IPS DF 19.7 (cell line): ENCODE results near the gene PTPN23.

ENCODE experiments used
- DNase-seq: peaks from one replicate; pipeline ENCODE4 v3.0.0-alpha.2; 2013; ENCODE audit warnings: low read depth, low spot score

Gene PTPN23

DNA sequence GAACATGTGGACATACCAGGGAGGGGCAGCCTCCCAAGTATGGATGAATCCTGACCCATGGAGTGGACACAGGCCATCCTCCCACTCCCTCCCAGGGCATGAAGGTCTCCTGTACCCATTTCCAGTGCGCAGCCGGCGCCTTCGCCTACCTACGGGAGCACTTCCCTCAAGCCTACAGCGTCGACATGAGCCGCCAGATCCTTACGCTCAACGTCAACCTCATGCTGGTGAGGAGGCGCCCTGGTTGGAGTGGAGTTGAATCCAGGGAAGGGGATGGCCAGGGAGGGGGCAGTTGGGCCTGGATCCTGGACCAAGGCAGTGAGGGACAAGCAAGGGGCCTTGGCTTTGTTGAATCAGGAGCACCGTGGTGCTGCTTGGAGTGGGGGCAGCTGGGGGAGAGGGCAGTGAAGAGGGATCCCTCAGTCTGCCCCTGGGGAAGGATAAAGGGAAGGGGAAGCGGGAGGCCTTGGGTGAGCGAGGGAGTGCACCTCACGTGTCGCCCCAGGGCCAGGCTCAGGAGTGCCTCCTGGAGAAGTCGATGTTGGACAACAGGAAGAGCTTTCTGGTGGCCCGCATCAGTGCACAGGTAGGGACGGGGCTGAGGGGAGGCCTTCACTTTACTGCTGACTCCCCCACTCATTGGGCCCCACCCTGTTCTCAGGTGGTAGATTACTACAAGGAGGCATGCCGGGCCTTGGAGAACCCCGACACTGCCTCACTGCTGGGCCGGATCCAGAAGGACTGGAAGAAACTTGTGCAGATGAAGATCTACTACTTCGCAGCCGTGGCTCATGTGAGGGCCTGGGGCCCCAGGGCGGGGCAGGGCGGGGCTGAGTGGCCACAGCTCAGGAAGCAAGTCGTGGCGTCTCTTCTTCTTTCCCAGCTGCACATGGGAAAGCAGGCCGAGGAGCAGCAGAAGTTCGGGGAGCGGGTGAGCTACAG, 25.3 kb downstream of the PTPN23 start:
- no peak for DNase-seq

DNA sequence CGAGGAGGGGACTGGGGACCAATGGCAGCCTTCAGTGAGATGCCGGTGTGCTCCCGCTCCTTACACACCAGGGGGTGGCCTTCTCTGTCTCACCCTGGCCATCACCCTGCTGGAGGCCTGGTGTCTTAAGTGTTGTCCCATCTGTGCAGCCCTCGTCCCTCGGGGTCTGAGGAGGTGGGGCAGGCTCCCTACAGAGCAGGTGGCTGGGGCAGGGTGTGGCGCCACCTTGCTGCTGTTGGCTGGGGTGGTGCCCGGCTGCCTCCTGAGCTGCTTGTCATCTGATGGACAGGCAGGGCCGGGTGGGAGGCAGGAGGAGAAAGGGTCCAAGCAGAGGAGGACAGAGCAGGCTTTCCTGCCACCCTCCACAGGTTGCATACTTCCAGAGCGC, 25.9 kb downstream of the PTPN23 start:
- DNase-seq, result no peak

DNA sequence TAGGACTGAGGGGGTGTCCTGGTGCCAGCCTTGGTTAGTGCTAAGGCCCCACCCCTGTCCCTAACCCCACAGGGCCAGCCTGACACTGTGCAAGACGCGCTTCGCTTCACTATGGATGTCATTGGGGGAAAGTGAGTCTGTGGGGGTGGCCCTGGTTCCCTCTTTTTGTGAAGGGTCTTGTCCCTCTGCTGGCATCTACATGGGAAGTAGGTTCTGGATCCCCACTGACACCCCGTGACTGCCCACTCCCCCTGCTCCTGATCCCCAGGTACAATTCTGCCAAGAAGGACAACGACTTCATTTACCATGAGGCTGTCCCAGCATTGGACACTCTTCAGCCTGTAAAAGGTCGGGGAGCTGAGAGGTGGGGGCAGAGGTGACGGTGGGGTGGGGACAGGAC, 26.4 kb downstream of the PTPN23 start:
- DNase-seq, result no peak

DNA sequence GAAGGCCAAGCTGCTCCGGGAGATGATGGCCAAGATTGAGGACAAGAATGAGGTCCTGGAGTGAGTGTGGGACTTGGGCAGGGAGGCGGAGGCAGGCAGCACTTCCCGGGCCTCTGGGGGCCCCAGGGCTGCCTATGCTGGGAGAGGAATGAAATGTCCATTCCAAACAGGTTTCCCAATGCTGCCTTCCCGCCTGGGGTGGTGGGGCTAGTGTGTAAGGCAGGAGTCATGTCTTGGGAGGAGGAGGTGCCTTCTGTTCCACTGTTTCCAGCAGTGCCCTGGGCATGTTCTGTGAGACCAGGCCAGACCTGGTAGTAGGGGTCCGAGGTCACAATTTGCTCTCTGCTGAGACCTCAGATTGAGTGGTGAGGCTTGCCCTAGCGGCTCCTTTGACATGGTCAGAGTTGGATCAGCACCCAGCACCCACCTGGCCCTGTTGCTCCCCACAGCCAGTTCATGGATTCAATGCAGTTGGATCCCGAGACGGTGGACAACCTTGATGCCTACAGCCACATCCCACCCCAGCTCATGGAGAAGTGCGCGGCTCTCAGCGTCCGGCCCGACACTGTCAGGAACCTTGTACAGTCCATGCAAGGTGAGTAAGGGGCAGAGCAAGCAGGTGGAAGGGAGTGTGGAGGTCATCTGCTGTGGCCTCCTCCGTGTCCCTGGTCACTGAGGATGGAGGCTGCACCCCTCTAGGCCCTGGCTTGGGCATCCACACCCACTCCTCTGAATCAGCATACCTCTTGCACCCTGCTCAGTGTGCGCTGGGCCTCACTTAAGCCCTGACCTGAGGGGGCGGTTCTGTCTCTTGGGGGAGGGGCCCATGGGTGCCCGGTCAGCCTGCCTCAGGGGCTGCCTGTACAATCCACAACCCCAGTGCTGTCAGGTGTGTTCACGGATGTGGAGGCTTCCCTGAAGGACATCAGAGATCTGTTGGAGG, 27.3 kb downstream of the PTPN23 start:
- no peak for DNase-seq

DNA sequence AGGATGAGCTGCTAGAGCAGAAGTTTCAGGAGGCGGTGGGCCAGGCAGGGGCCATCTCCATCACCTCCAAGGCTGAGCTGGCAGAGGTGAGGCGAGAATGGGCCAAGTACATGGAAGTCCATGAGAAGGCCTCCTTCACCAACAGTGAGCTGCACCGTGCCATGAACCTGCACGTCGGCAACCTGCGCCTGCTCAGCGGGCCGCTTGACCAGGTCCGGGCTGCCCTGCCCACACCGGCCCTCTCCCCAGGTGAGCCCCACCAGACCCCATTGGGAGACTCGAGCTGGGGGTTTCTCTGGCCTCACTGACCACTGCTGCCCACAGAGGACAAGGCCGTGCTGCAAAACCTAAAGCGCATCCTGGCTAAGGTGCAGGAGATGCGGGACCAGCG, 28.0 kb downstream of the PTPN23 start:
- DNase-seq, result no peak

DNA sequence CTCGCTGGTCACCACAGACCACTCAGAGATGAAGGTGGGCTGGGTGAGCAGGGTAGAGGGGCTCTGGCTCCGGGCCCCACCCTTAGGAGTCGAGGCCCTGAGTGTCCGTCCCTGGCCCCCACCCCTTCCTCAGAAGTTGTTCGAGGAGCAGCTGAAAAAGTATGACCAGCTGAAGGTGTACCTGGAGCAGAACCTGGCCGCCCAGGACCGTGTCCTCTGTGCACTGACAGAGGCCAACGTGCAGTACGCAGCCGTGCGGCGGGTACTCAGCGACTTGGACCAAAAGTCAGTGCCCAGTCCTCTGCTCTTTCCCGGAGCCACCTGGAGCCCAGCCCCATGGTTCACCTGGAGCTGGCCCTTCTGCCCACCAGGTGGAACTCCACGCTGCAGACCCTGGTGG, 28.5 kb downstream of the PTPN23 start:
- no peak for DNase-seq

DNA sequence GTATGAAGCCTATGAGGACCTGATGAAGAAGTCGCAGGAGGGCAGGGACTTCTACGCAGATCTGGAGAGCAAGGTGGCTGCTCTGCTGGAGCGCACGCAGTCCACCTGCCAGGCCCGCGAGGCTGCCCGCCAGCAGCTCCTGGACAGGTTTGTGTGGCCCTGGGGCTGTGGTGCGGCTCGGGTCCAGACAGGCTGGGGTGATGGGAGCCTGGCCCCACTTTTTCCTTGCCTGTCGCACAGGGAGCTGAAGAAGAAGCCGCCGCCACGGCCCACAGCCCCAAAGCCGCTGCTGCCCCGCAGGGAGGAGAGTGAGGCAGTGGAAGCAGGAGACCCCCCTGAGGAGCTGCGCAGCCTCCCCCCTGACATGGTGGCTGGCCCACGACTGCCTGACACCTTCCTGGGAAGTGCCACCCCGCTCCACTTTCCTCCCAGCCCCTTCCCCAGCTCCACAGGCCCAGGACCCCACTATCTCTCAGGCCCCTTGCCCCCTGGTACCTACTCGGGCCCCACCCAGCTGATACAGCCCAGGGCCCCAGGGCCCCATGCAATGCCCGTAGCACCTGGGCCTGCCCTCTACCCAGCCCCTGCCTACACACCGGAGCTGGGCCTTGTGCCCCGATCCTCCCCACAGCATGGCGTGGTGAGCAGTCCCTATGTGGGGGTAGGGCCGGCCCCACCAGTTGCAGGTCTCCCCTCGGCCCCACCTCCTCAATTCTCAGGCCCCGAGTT, 29.0 kb downstream of the PTPN23 start:
- no peak for DNase-seq

DNA sequence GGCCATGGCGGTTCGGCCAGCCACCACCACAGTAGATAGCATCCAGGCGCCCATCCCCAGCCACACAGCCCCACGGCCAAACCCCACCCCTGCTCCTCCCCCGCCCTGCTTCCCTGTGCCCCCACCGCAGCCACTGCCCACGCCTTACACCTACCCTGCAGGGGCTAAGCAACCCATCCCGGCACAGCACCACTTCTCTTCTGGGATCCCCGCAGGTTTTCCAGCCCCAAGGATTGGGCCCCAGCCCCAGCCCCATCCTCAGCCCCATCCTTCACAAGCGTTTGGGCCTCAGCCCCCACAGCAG, 29.5 kb downstream of the PTPN23 start:
- DNase-seq, result no peak

DNA sequence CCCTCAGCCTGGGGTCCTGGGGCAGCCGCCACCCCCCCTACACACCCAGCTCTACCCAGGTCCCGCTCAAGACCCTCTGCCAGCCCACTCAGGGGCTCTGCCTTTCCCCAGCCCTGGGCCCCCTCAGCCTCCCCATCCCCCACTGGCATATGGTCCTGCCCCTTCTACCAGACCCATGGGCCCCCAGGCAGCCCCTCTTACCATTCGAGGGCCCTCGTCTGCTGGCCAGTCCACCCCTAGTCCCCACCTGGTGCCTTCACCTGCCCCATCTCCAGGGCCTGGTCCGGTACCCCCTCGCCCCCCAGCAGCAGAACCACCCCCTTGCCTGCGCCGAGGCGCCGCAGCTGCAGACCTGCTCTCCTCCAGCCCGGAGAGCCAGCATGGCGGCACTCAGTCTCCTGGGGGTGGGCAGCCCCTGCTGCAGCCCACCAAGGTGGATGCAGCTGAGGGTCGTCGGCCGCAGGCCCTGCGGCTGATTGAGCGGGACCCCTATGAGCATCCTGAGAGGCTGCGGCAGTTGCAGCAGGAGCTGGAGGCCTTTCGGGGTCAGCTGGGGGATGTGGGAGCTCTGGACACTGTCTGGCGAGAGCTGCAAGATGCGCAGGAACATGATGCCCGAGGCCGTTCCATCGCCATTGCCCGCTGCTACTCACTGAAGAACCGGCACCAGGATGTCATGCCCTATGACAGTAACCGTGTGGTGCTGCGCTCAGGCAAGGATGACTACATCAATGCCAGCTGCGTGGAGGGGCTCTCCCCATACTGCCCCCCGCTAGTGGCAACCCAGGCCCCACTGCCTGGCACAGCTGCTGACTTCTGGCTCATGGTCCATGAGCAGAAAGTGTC, 30.2 kb downstream of the PTPN23 start:
- no peak for DNase-seq

DNA sequence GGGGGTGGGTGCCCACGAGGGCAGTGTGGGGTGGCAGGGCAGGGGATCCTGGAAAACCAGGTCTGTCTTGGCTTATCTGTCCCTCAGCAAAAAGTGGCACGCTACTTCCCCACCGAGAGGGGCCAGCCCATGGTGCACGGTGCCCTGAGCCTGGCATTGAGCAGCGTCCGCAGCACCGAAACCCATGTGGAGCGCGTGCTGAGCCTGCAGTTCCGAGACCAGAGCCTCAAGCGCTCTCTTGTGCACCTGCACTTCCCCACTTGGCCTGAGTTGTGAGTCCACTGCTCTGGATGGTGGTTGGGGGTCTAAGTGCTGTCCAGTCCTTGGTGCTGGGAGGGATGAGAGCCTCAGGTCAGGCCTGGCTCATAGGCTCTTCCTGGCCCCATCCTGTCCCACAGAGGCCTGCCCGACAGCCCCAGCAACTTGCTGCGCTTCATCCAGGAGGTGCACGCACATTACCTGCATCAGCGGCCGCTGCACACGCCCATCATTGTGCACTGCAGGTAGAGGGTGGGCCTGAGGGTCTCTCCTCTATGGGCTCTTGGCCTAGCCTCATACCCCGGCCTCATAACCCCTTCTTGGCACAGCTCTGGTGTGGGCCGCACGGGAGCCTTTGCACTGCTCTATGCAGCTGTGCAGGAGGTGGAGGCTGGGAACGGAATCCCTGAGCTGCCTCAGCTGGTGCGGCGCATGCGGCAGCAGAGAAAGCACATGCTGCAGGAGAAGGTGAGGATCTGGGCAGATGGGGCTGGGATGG, 31.1 kb downstream of the PTPN23 start:
- no peak for DNase-seq

DNA sequence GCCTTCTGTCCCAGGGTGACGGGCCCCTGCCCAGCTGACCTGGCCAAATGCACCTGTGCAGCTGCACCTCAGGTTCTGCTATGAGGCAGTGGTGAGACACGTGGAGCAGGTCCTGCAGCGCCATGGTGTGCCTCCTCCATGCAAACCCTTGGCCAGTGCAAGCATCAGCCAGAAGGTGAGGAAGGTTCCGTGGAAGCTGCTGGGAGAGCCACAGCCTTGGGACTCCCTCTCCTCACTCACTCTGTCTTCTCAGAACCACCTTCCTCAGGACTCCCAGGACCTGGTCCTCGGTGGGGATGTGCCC, 31.6 kb downstream of the PTPN23 start:
- DNase-seq, result no peak

DNA sequence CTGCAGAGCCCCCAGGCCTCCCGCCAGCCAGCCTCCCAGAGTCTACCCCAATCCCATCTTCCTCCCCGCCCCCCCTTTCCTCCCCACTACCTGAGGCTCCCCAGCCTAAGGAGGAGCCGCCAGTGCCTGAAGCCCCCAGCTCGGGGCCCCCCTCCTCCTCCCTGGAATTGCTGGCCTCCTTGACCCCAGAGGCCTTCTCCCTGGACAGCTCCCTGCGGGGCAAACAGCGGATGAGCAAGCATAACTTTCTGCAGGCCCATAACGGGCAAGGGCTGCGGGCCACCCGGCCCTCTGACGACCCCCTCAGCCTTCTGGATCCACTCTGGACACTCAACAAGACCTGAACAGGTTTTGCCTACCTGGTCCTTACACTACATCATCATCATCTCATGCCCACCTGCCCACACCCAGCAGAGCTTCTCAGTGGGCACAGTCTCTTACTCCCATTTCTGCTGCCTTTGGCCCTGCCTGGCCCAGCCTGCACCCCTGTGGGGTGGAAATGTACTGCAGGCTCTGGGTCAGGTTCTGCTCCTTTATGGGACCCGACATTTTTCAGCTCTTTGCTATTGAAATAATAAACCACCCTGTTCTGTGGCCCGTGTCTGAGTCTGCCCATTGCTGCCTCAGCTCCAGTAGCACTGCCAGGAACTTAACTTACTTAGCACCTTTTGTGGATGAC, 32.2 kb downstream of the PTPN23 start:
- DNase-seq, result no peak

DNA sequence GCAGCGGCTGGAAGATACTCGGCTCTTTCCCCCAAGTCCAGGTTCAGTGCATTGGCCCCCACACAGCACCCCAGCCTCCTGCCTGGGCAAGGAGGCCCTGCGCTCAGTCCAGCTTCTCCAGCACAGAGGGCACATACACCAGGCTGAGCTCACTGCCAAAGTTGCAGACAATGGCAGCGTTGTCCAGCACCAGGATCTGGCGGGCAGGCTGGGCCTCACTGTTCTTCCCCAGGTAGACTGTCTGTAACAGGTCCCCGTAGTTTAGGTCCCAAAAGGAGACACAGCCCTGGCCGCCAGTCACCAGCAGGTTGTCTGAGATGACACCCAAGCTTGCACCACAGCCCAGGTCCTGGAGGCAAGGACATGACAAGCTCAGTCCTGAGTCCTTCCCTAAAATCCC, 32.9 kb downstream of the PTPN23 start:
- no peak for DNase-seq

DNA sequence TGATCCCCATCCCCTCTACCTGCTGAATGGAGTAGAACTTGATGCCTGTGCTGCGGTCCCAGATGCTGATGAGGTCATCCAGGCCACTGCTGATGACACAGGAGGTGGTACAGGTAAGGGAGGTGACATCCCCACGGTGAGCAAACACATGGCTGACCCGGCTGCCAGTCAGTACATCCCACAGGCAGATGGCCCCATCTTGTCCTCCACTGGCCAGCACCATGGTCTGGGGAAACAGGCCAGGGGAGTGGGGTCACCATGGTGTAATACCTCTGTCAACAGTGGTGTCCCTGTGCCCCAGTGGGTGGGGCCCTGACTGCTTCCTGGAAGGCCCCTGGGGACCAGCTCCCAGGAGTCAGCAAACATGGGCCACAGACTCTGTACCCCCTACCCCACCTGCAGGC, 33.3 kb downstream of the PTPN23 start:
- DNase-seq, result no peak

DNA sequence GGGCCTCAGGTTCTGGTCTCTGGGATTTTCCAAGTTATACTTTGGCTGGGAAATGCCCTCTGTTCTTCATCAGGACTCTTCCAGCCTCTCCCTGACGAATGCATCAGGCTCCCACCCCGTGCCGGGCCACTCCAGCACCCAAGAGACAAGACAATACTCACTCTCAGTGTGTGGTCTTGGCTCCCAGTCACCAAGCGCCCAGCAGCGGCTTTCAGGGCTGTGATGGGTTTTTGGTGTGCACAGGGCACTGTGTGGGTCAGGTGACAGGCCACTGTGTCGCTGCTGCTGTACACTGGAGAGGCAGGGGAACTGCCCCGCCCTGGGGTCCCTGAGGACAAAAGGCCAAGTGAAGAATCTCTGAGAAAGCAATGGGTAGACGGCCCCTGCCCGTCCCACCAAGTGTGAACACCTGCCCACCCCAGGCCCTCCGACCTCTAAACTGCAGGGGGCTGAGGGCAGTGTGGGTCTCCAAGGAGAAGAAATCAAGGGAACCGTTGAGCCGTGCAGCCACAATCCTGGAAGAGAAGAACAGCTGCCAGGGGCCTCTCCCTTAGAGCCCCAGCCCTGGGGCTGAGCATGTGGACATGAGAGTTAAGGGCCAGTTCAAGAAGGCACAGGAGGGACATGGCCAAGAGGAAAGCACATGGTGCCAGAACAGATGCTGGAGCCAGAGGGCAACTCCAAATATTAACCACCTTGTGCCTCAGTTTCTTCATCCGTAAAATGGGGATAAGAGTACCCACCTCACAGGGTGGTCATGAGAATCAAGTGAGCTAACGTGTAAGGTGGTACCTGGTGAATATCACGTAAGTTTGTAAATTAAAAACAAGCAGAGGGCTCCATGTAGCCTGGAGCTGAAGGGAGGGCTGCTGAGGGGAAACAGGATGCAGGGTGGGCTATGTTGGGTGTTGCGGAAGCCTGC, 34.1 kb downstream of the PTPN23 start:
- no peak for DNase-seq

DNA sequence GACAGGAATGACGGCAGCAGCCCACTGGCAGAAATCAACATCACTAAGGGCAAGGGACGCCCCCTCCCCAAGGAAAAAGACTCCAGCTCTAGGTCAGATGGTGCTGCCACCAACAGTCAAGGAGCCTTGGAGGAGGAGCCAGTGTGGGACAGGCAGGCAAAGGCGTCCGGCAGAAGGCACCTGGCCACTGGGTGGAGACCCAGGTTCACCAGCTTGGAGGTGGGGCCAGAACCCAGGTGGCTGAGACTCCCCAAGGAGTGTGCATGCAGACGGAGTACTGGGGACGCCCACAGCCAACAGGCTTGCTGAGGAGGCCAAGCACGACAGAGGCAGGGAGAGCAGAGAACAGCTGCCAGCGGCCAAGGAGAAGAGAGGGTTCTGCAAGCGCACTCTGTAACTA, 35.2 kb downstream of the PTPN23 start:
- DNase-seq, result no peak

DNA sequence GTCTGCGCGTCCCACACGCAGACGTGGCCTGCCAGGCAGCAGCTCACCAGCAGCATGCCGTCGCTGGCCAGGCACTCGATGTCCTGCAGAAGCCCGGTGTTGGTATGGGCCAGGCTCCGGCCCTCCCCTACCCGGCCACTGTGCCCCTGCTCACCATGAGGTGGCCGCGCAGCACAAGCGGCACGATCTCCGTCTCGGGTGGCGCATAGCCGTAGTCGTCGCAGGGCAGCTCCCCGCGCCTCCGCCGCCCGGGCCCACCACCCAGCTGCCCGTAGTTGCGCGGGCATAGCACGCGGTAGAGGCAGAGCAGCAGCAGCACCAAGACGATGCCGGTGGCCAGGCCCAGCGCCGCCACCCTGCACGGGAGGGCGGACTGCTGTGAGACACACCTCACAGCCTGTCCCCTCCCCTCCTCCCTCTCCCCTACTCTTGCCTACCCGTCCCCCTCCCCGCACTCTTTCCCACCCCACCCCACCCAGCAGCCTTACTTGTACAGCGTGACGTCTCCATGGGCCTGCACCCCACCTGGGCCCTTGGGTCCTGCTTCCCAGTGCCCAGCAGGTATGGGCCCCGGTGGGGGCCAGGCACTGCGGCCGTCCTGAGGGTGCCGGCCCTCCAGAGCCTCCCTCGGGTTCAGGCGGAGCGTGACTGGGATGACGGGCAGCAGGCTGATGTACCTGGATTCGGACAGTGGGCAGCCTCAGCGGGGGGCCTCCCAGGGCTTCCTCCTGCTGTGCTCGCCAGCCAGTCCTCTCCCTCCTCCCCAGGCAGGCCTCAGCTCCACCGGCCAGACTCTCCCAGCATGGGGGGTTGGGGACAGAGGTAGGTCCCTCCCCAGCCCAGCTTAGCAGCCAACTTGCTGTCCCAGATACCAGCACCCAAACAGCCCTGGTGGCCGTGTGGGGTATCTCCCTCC, 37.6 kb downstream of the PTPN23 start:
- no peak for DNase-seq
